ENCODE measurements around the gene EPB41L2.
"Not testable (repeated sequence)": the region's sequence is repeated elsewhere in the genome, so short reads cannot be mapped to it uniquely, and the experiment has no call there.

EPB41L2 gene

DNA sequence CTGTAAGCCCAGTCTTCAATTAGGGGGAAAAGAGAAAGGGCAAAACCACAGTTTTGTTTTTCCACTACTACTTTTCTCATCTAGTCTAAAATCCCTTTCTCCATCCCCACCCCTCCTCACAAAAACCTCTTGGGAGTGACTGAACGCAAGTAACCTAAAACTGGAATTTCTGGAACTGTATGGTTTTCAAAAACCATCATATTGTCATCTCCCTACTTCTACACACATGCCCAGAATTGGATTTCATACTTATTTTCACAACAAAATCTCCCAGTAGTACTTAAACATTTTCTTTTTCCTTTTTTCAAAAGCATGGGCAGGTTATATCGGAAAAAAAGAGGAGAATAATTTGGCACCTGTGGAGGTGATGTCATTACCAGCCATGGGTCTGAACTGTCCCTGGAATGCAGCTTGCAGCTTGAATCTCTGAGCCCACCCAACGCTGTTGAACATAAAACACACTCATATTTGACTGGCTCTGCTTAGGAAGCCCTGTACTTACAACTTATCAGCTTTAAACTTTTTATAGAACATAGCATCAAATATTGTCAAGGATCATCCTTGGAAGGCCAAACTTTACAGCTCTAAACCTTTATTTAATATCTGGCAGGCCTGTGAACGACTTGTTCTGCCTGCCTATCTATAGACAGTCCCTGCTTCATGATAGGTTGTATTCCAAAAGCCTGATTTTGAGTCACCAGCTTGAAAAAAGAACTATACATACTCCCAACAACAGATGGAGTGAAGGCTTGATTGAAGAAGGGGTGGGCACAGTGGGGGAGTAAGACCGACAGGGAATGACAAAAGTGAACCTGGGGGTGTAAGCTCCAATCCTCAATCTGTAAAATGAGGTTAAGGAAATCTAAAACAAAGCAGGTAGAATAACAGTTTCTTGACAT lies 59.3 kb downstream of the EPB41L2 start:
- DNase-seq (ENCODE audit: low read depth), result no peak

- no peak for DNase-seq (ENCODE audit: low read depth)
Observed at GRCh38 chr6:131002661-131002980, 60.4 kb downstream of the EPB41L2 start.

DNA sequence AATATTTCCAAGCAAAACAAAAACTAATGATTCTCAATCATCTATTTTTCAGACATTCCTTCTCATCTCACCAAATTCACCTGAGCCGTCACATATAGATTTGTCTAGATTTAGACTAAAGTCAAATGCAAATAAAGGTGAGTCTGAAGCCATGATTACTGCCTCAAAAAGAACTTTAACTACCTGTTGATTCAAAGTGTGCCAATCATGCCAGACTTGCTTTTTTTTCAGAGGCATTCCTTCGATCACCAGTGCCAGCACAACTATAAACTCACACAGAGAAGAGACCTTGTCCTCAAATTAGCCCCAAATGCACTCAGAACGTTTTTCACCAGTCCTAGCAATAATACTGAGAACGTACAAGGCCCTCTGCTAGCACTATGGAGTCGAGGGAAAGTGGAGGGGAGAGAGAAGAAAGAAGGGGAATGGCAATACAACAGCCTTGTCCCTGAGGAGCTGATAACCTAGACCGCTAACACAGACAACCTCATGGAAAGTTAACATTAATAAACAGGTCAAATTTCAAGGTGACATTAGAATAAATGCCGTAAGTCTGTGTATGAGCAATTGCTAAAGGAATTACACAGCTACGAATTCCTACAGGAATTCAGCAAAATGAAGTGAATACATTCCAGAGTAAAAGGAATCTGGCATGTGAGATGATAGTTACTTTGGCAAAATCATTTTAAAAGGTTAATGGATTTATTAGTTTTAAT lies 60.9 kb downstream of the EPB41L2 start:
- DNase-seq (ENCODE audit: low read depth), result no peak

DNA sequence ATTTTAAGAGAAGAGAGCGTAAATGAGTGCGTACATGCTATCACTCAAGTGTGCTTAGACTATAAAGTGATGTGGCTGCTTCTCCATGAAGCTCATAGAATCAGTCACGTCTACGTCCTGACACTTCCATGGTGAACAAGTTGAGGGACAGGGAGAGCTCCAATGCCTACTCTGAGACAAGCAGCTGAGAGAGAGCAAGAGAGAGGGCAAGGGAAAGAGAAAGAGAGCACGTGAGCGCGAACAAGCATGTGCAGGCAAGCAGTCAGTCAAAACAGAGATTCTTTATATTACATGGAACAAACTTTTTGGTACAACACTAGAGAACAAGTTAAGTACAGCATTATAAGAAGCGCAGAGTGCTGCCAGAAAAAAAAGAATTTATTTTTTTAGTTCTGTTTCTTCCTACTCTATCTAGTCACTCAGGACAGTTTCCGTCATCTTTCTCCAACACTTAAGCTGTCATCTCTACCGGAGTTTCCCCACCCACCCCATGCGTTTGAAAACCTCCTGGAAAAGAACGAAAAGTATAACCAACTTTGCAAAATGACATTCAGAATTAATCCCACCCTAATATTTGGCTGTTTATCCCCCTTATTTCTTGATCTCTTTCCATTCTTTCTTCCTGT lies 61.8 kb downstream of the EPB41L2 start:
- DNase-seq (ENCODE audit: low read depth), result no peak

GRCh38 chr6:131000544-131000943 lies 62.5 kb downstream of the EPB41L2 start:
- no peak for DNase-seq (ENCODE audit: low read depth)

GRCh38 chr6:130997061-130997753 lies 65.8 kb downstream of the EPB41L2 start:
- no peak for DNase-seq (ENCODE audit: low read depth)

DNA sequence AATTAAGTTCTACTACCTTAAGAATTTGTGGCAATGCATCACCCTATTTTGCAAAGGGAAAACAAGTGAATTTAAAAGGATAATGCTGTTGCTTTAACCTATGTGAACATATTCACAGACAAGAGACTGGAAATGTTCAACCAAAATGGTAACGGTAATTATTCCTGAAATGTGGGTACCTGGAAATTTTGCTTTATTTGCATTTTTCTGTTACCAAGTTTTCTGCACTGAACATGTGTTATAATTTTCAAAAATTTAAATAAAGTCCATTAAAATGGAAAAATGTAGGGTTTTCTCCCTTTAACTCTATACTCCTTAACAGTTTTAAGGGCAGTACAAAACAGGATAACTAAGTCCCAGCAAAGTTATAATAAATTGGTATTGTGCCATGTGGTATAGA lies 66.4 kb downstream of the EPB41L2 start:
- DNase-seq (ENCODE audit: low read depth), result no peak

DNA sequence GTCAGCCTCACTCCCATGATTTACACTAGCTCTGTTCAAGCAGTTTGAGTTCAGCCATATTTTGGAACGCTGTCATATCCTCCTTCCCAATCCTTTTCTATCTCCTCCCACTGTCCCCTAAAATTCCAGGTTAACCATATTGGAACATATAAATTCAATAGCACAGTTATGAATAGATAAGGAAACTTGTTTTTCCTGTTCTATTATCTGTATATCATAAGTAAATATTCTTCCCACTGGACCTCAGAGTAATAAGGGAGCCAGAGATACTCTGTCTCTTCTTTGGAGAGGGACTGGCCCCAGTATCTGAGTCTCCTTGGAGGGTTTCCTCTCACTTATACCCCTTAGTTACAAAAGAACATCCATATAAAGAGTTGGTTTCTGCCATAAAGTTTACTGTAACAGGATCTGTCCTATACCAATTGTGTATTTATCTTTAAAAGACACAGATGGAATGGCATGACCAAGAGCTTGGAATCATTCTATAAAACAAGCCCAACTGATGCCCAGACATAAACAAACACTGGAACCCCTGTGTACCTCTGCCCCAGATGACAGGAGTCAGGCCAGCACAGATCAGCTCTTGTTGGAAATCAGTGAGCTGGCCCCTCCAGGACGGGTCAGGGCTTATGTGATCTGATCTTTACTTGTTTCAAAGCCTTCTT lies 67.1 kb downstream of the EPB41L2 start:
- no peak for DNase-seq (ENCODE audit: low read depth)

- no peak for DNase-seq (ENCODE audit: low read depth)
Observed at GRCh38 chr6:130994319-130995097, 68.5 kb downstream of the EPB41L2 start.

DNA sequence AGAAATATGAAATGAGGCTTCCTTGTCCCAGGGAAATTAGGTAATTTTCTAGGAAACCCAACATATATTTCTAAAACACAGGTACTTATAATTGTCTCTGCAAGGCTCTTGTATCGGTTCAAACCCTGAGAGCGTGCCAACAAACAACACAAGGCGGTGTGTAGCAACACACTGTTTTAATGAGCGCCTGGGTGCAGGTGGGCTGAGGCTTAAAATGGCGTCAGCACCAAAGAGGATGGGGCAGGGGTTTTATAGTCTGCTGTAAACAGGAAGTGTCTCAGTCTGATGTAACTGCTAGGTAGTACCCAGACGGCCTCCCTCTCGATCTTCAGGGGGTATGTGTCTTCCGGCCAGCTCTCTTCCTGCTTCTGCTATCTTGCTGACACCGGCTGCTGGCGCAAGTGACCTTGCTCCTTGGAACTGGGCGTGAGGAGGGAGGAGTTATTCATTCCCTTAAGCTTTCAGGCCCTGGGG lies 69.7 kb downstream of the EPB41L2 start:
- no peak for DNase-seq (ENCODE audit: low read depth)

- DNase-seq (ENCODE audit: low read depth), result no peak
Observed at GRCh38 chr6:130991422-130992137, 71.5 kb downstream of the EPB41L2 start.

- DNase-seq (ENCODE audit: low read depth), result not testable (repeated sequence)
Observed at GRCh38 chr6:130987539-130987938, 75.5 kb downstream of the EPB41L2 start.

- no peak for DNase-seq (ENCODE audit: low read depth)
Observed at GRCh38 chr6:130985115-130985514, 77.9 kb downstream of the EPB41L2 start.

- no peak for DNase-seq (ENCODE audit: low read depth)
Observed at GRCh38 chr6:130982941-130983456, 80.0 kb downstream of the EPB41L2 start.

- DNase-seq (ENCODE audit: low read depth), result no peak
Observed at GRCh38 chr6:130982135-130982534, 80.9 kb downstream of the EPB41L2 start.

- DNase-seq (ENCODE audit: low read depth), result no peak
Observed at GRCh38 chr6:130981409-130981808, 81.6 kb downstream of the EPB41L2 start.

GRCh38 chr6:130980310-130981032 lies 82.6 kb downstream of the EPB41L2 start:
- DNase-seq (ENCODE audit: low read depth), result no peak

GRCh38 chr6:130978660-130979396 lies 84.2 kb downstream of the EPB41L2 start:
- DNase-seq (ENCODE audit: low read depth), result no peak

DNA sequence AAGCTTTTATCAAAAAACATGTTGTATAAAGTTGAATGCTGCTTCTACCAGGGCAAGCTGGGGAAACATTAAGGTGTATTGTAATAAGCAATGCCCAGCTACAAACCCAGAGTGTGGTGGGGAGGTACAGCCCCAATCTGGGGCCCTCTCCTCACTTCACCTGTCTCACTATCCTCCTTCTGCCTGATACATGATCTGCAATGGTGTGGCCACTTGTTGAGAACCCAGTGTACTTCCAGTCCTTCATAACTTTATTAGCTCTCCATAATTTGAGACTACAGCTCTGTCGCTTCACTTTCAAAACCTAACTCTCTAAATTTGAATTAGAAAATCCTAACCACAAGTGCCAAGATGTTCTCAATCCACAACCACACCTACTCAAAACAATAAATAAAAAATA lies 84.9 kb downstream of the EPB41L2 start:
- no peak for DNase-seq (ENCODE audit: low read depth)
